Mesendoderm (in vitro differentiated cells): Measurements from ENCODE around the gene NAV2.
A peak's percentile ranks its signal among the peaks of the same experiment; 100 is the strongest.

Source experiments
- DNase-seq: peaks from one replicate; pipeline ENCODE4 v3.0.0; 2013
- H2AK5ac ChIP-seq: 2 replicates; pipeline ENCODE4 v1.6.1; 2013; ENCODE audit warnings: low read length, inconsistent platforms
- H2BK120ac ChIP-seq: 2 replicates; pipeline ENCODE4 v1.6.1; 2013; ENCODE audit warnings: low read depth, mild to moderate bottlenecking, low read length, moderate library complexity, mixed read lengths
- H2BK15ac ChIP-seq: replicated peaks from 2 replicates; pipeline ENCODE4 v1.6.1; 2013; ENCODE audit warnings: low read depth, mild to moderate bottlenecking, moderate library complexity
- H2BK5ac ChIP-seq: 2 replicates; pipeline ENCODE4 v1.6.1; 2013; ENCODE audit warnings: low read length, inconsistent platforms
- H3K18ac ChIP-seq: 2 replicates; pipeline ENCODE4 v1.6.1; 2013; ENCODE audit warnings: mild to moderate bottlenecking, low read length, mixed read lengths
- H3K23ac ChIP-seq: one replicate; pipeline ENCODE4 v1.6.1; 2013; ENCODE audit warnings: low read length
- H3K27ac ChIP-seq: 2 replicates; pipeline ENCODE4 v1.5.1; 2013; ENCODE audit warnings: low read depth, mild to moderate bottlenecking, inconsistent platforms, low read length, moderate library complexity
- H3K27me3 ChIP-seq: 2 replicates; pipeline ENCODE4 v1.6.1; 2013; ENCODE audit warnings: low read length, control low read depth, mild to moderate bottlenecking, inconsistent platforms; ENCODE audit not compliant: insufficient read depth, poor library complexity
- H3K36me3 ChIP-seq: 2 replicates; pipeline ENCODE4 v1.6.1; 2013; ENCODE audit warnings: low read length, inconsistent platforms; ENCODE audit not compliant: control insufficient read depth, insufficient read depth
- H3K4ac ChIP-seq: one replicate; pipeline ENCODE4 v1.6.1; 2013; ENCODE audit warnings: low read depth, mild to moderate bottlenecking, low read length, moderate library complexity
- H3K4me1 ChIP-seq: 2 replicates; pipeline ENCODE4 v1.6.1; 2013; ENCODE audit warnings: low read depth, low read length, inconsistent platforms; ENCODE audit not compliant: control insufficient read depth
- H3K4me2 ChIP-seq: 2 replicates; pipeline ENCODE4 v1.6.1; 2013; ENCODE audit warnings: low read length
- H3K4me3 ChIP-seq: 2 replicates; pipeline ENCODE4 v1.5.1; 2013; ENCODE audit warnings: mild to moderate bottlenecking, low read length
- H3K56ac ChIP-seq: one replicate; pipeline ENCODE4 v1.6.1; 2013; ENCODE audit warnings: low read length
- H3K79me1 ChIP-seq: 2 replicates; pipeline ENCODE4 v1.6.1; 2013; ENCODE audit warnings: low read length, inconsistent platforms
- H3K79me2 ChIP-seq: 2 replicates; pipeline ENCODE4 v1.6.1; 2013; ENCODE audit warnings: mild to moderate bottlenecking, low read length; ENCODE audit not compliant: control insufficient read depth, insufficient read depth
- H3K9ac ChIP-seq: 2 replicates; pipeline ENCODE4 v1.6.1; 2013; ENCODE audit warnings: low read length, inconsistent platforms
- H4K5ac ChIP-seq: one replicate; pipeline ENCODE4 v1.6.1; 2013; ENCODE audit warnings: low read length
- H4K8ac ChIP-seq: one replicate; pipeline ENCODE4 v1.6.1; 2013; ENCODE audit warnings: low read depth, mild to moderate bottlenecking, control low read depth, low read length, moderate library complexity
- WGBS: extraction: QIAGEN DNeasy Blood & Tissue Kit; methylation state at CpG from one replicate; pipeline ENCODE4 v1.1.7; 2013; ENCODE audit warnings: low lambda C conversion rate, missing lambda C conversion rate; ENCODE audit not compliant: insufficient coverage; ENCODE audit errors: extremely low coverage; 5-methylcytosine and 5-hydroxymethylcytosine counted together

NAV2 gene

DNA sequence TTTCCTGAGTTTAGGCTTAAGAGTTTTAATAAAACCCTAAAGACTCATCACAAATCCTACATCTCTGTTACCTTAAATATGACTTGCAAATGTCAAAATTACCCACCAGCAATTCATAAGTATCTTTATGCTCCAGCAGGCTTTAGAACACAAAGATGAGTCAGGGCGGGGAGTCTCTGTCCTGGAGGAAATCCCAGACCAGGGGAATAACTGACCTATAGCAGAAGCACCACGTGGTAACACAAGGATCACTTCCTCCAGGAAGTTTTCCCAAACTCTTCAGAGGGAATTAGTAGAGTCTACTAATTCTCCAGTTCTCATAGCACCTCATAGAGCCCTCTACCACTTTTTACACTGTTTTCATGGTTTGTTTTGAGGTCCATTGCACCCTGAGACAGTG lies 217.0 kb downstream of the NAV2 start:
- no peak overlapping the region for H3K18ac ChIP-seq
- no peak overlapping the region for H3K4ac ChIP-seq
- H3K36me3 ChIP-seq: no peaks in the 10 kb centered on the region
- no peak overlapping the region for H3K4me2 ChIP-seq
- WGBS: no CpG with 5 or more reads among the region's 2 CpGs
- DNase-seq: no peak
- no peak overlapping the region for H2BK120ac ChIP-seq
- no peaks in the 10 kb centered on the region for H3K79me1 ChIP-seq
- H2BK5ac ChIP-seq: no peak overlapping the region
- H2BK15ac ChIP-seq: no peak overlapping the region
- H3K56ac ChIP-seq: no peak overlapping the region
- H4K5ac ChIP-seq: no peak overlapping the region
- no peaks in the 10 kb centered on the region for H3K79me2 ChIP-seq
- no peak overlapping the region for H3K23ac ChIP-seq
- H3K27ac ChIP-seq: no peak overlapping the region
- H3K4me1 ChIP-seq: no peaks in the 10 kb centered on the region
- H3K9ac ChIP-seq: no peak overlapping the region
- no peak overlapping the region for H4K8ac ChIP-seq
- no peak overlapping the region for H3K4me3 ChIP-seq
- H2AK5ac ChIP-seq: no peak overlapping the region
- no peaks in the 10 kb centered on the region for H3K27me3 ChIP-seq

DNA sequence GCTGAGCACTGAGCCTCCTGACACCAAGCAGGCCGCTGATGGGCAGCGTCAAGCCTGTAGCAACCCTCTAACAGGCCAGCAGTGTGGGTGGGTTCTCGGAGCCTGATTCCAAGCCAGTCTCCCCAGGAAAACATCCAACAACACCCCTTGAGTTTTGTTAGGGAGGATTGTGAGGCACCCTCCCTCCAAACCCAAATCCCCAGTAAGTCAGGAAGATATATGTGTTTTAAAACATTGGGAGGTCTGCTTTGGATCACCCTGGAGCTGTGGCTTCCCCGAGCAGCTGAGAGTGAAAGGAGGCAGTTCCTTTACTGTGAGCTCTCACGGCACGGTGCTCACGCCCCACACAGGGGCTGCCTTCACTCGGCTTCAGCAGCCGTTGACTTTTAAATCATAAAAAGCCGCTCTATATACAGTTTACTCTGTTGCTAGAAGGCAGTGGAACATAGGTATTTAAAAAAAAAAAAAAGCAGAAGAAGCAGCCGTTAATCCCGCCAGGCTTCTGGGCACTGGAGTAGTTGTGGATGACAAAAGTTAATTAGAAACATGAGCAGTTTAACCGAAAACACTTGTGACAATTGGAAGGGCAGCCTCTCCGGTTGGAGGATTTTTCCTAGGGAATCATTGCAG lies 218.6 kb downstream of the NAV2 start:
- Histone ChIP-seq H3K27me3 (no peaks in the 10 kb centered on the region), H2BK120ac (no peak overlapping the region), H3K4me2 (no peak overlapping the region), H2BK15ac (no peak overlapping the region), H3K23ac (no peak overlapping the region), H3K56ac (peak overlapping the region; percentile 11), H4K8ac (no peak overlapping the region), H3K18ac (no peak overlapping the region), H3K4me3 (no peak overlapping the region), H3K9ac (no peak overlapping the region), H3K79me1 (no peaks in the 10 kb centered on the region), H2AK5ac (no peak overlapping the region), H3K36me3 (no peaks in the 10 kb centered on the region), H3K27ac (no peak overlapping the region), H2BK5ac (no peak overlapping the region), H4K5ac (no peak overlapping the region), H3K4me1 (no peaks in the 10 kb centered on the region), H3K4ac (no peak overlapping the region), H3K79me2 (no peaks in the 10 kb centered on the region)
- no CpG with 5 or more reads among the region's 14 CpGs for WGBS
- no peak for DNase-seq

- no peak overlapping the region for H3K56ac ChIP-seq
- H4K8ac ChIP-seq: no peak overlapping the region
- H3K79me2 ChIP-seq: no peaks in the 10 kb centered on the region
- no peak overlapping the region for H3K27ac ChIP-seq
- no peaks in the 10 kb centered on the region for H3K27me3 ChIP-seq
- DNase-seq: no peak
- no peak overlapping the region for H3K23ac ChIP-seq
- WGBS: no CpG with 5 or more reads among the region's 7 CpGs
- H3K4me2 ChIP-seq: no peak overlapping the region
- no peak overlapping the region for H2AK5ac ChIP-seq
- no peaks in the 10 kb centered on the region for H3K4me1 ChIP-seq
- H2BK120ac ChIP-seq: no peak overlapping the region
- no peak overlapping the region for H3K4ac ChIP-seq
- no peaks in the 10 kb centered on the region for H3K36me3 ChIP-seq
- no peak overlapping the region for H2BK15ac ChIP-seq
- H3K9ac ChIP-seq: no peak overlapping the region
- H3K79me1 ChIP-seq: no peaks in the 10 kb centered on the region
- no peak overlapping the region for H3K4me3 ChIP-seq
- no peak overlapping the region for H2BK5ac ChIP-seq
- H3K18ac ChIP-seq: no peak overlapping the region
- H4K5ac ChIP-seq: no peak overlapping the region
Observed at GRCh38 chr11:19931771-19932369, 219.2 kb downstream of the NAV2 start.

GRCh38 chr11:19933132-19933735 lies 220.6 kb downstream of the NAV2 start:
- Histone ChIP-seq H3K79me2 (no peaks in the 10 kb centered on the region), H3K4ac (no peak overlapping the region), H3K4me2 (no peak overlapping the region), H3K79me1 (no peaks in the 10 kb centered on the region), H2BK5ac (no peak overlapping the region), H3K27ac (no peak overlapping the region), H3K4me1 (no peaks in the 10 kb centered on the region), H3K27me3 (no peaks in the 10 kb centered on the region), H3K9ac (no peak overlapping the region), H3K18ac (no peak overlapping the region), H3K4me3 (no peak overlapping the region), H4K8ac (no peak overlapping the region), H2AK5ac (no peak overlapping the region), H3K23ac (no peak overlapping the region), H3K36me3 (no peaks in the 10 kb centered on the region), H2BK120ac (no peak overlapping the region), H4K5ac (no peak overlapping the region), H3K56ac (no peak overlapping the region), H2BK15ac (no peak overlapping the region)
- no peak for DNase-seq
- no CpG with 5 or more reads among the region's 20 CpGs for WGBS

DNA sequence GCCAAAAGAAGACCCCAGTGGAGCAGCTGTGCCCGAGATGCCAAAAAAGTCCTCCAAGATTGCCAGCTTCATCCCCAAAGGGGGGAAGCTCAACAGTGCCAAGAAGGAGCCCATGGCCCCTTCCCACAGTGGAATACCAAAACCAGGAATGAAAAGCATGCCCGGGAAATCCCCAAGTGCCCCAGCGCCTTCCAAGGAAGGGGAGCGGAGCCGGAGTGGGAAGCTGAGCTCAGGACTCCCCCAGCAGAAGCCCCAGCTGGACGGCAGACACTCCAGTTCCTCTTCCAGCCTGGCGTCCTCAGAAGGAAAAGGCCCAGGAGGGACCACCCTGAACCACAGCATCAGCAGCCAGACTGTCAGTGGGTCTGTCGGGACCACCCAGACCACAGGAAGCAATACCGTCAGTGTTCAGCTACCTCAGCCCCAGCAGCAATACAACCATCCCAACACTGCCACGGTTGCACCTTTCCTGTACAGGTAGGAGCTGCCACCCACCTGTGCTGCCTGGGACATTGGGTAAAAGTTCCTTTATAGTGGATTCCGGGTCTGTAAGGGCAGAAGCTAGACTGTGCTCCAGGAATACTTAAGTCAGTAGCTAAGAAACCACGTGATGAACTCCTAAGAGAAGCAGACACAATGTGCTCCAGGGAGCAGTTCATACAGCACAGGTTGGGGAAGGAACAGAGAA lies 221.3 kb downstream of the NAV2 start:
- no peak overlapping the region for H3K18ac ChIP-seq
- no peak overlapping the region for H3K23ac ChIP-seq
- no peak overlapping the region for H3K4me3 ChIP-seq
- H3K27ac ChIP-seq: no peak overlapping the region
- no peaks in the 10 kb centered on the region for H3K79me1 ChIP-seq
- no CpG with 5 or more reads among the region's 12 CpGs for WGBS
- H2BK15ac ChIP-seq: no peak overlapping the region
- no peak overlapping the region for H2BK120ac ChIP-seq
- H3K27me3 ChIP-seq: no peaks in the 10 kb centered on the region
- H4K5ac ChIP-seq: no peak overlapping the region
- no peak overlapping the region for H2BK5ac ChIP-seq
- H3K56ac ChIP-seq: no peak overlapping the region
- no peak overlapping the region for H2AK5ac ChIP-seq
- H3K9ac ChIP-seq: no peak overlapping the region
- no peak for DNase-seq
- H4K8ac ChIP-seq: no peak overlapping the region
- no peak overlapping the region for H3K4me2 ChIP-seq
- H3K4ac ChIP-seq: no peak overlapping the region
- no peaks in the 10 kb centered on the region for H3K4me1 ChIP-seq
- no peaks in the 10 kb centered on the region for H3K36me3 ChIP-seq
- H3K79me2 ChIP-seq: no peaks in the 10 kb centered on the region
